LNCaP clone FGC (cell line): ENCODE data around the gene GCDH.
A peak's percentile ranks its signal among the peaks of the same experiment; 100 is the strongest.

ENCODE experiments used
- DNase-seq: peaks from one replicate; pipeline ENCODE4 v3.0.0-alpha.2; 2011; ENCODE audit warnings: low read depth
- H3K4me3 ChIP-seq: 2 replicates; pipeline ENCODE4 v1.5.1; 2011; ENCODE audit warnings: mild to moderate bottlenecking, low read depth, low read length, control low read depth
- TF ChIP-seq, protein P1 (sequence below): IDR thresholded peaks from 2 replicates; pipeline ENCODE4 v1.5.1; 2012; ENCODE audit warnings: mild to moderate bottlenecking; ENCODE audit not compliant: control insufficient read depth, insufficient read depth; ENCODE audit errors: extremely low read depth

GCDH gene

DNA sequence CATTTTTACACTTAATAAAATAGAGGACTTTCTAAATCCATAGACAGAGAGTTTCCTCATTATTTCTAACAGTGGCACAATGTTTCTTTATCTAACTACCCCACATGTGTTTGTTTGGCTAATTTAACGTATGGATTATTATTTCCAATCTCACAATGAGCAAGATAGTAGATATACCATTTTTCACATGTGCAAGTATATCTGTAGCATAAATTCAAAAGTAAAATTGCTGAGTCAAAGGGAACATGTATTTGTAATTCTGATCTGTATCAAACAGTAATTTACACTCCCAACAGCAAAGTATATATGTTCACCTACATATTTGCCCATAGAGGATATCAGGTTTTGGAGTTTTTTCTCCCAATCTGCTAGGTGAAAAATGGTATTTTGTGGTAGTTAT, 34.3 kb upstream of the GCDH start:
- TF ChIP-seq, protein P1, sequence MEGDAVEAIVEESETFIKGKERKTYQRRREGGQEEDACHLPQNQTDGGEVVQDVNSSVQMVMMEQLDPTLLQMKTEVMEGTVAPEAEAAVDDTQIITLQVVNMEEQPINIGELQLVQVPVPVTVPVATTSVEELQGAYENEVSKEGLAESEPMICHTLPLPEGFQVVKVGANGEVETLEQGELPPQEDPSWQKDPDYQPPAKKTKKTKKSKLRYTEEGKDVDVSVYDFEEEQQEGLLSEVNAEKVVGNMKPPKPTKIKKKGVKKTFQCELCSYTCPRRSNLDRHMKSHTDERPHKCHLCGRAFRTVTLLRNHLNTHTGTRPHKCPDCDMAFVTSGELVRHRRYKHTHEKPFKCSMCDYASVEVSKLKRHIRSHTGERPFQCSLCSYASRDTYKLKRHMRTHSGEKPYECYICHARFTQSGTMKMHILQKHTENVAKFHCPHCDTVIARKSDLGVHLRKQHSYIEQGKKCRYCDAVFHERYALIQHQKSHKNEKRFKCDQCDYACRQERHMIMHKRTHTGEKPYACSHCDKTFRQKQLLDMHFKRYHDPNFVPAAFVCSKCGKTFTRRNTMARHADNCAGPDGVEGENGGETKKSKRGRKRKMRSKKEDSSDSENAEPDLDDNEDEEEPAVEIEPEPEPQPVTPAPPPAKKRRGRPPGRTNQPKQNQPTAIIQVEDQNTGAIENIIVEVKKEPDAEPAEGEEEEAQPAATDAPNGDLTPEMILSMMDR, result no peak
- H3K4me3 ChIP-seq, result no peak overlapping the region
- DNase-seq, result no peak

DNA sequence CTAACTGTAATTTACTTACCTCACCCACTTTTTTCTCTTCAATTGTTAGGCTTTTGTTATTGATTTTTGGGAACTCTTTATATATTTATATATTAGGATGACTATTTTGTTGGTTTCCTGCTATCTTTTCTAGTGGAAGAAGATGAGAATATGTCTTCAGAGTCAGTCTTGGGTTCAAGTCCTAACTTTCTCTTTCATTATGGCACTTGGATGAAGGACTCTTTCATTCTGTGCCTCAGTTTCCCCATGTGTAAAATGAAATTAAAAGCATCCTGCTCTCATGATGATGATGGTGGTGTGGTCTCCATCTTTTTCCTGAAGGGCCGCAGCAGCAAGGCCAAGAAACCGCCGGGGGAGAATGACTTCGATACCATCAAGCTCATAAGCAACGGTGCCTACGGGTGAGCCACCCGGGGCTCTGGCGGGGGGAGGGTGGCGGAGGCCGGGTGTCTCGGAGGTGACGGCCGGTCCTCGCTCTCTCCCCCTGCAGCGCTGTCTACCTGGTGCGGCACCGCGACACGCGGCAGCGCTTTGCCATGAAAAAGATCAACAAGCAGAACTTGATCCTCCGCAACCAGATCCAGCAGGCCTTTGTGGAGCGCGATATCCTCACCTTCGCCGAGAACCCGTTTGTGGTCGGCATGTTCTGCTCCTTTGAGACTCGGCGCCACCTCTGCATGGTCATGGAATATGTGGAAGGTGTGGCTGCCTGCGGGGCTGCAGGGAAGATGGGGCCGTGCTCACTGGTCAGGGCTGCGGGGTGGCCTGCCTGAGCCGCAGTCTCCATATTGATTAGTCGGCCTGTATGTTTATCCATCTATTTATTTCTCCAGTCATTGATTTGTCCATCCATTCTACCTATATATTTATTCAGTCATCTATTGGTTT, 32.7 kb upstream of the GCDH start:
- TF ChIP-seq, protein P1, result no peak
- no peak overlapping the region for H3K4me3 ChIP-seq
- no peak for DNase-seq

DNA sequence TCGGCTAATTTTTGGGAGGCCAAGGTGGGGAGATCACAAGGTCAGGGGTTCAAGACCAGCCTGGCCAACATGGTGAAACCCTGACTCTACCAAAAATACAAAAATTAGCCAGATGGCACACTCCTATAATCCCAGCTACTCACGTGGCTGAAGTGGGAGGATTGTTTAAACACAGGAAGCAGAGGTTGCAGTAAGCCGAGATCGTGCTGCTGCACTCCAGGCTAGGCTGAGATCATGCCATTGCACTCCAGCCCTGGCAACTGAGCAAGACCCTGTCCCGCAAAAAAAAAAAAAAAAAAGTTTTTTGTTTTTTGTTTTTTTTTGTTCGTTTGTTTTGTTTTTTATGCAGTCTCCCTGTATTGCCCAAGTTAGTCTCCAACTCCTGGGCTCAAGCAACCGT, 31.4 kb upstream of the GCDH start:
- TF ChIP-seq, protein P1, result no peak
- H3K4me3 ChIP-seq, result no peak overlapping the region
- DNase-seq, result no peak

DNA sequence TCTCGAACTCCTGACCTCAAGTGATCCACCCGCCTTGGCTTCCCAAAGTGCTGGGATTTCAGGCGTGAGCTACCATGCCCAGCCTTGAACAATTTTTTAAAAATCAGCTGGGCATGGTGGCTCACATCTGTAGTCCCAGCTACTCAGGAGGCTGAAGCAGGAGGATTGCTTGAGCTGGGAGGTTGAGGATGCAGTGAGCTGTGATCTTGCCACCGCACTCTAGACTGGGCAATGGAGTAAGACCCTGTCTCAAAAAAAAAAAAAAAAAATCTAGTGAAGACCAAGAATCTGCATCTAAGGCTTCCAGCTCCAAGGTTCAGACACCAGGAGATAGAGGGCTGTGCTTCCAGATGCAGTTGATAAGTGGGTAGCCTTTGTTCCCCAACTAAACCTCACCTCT, 26.8 kb upstream of the GCDH start:
- TF ChIP-seq, protein P1, result no peak
- DNase-seq, result no peak
- no peak overlapping the region for H3K4me3 ChIP-seq

DNA sequence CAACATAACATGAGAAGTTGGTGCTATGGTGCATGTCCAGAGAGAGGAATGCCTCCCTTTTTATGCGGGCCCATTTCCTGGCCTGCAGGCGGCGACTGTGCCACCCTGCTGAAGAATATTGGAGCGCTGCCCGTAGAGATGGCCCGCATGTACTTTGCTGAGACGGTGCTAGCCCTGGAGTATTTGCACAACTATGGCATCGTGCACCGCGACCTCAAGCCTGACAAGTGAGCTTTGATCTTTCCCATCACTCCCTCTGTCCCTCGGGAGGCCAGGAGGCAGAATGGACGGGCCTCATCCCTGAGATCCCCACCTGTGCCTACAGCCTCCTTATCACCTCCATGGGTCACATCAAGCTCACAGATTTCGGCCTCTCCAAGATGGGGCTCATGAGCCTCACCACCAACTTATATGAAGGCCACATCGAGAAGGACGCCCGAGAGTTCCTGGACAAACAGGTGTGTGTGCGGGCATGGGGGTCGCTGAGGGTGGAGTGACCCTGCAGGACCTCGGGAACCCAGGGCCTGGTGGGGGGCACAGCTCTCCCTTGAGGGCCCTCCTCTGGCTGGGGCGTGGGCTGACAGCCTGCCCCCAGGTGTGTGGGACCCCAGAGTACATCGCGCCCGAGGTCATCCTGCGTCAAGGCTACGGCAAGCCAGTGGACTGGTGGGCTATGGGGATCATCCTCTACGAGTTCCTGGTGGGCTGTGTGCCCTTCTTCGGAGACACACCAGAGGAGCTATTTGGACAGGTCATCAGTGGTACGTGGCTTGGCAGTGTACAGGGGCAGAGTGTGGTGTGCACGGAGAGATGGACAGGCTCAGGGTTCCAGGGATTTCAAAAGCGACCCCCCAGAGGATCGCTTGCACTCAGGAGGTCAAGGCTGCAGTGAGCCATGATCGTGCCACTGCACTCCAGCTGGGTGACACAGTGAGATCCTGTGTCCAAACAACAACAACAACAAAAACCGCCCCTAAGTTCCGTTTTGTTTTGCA, 25.9 kb upstream of the GCDH start:
- TF ChIP-seq, protein P1, result peak; percentile 24; the same call in 1 of the 2 replicates
- no peak for DNase-seq
- H3K4me3 ChIP-seq, result no peak overlapping the region

DNA sequence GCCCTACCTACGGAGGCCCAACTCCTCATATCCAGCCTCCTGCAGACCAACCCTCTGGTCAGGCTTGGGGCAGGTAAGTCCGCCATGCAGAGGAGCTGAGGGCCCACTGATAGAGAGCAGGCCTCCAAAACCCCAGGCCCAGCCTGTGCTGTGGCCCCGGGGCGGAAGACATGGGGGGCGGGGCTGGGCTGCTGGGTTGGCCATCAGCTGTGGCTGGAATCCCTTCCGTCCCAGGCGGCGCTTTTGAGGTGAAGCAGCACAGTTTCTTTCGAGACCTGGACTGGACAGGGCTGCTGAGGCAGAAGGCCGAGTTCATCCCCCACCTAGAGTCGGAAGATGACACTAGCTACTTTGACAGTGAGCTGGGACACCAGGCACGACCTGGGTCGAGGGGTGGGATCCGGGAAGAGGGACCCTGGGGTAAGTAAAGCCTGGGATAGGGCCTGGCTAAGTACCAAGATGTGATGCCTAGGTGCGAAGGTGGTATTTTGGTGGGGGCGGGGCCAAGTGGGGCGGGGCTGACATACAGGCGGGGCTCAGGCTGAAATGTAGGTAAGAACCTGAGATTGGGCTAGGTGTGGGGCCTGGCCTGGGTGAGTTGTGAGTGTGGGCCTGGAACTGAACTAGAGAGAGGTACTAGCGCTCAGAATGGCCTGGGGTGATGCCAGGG, 25.1 kb upstream of the GCDH start:
- no peak for DNase-seq
- TF ChIP-seq, protein P1, result no peak
- H3K4me3 ChIP-seq, result no peak overlapping the region
